Heart left ventricle (tissue), 13 donors: ENCODE results near the gene CYBRD1.

ENCODE experiments used
- POLR2A ChIP-seq, 2 donors: fragments of 450-650 bp; IDR thresholded peaks; one replicate each; pipeline ENCODE4 v1.6.1; 2017; ENCODE audit warnings: antibody characterized with exemption in 2 of 2, mild to moderate bottlenecking in 2 of 2, moderate library complexity in 2 of 2
- TF ChIP-seq, protein P1 (sequence below), 12 donors: fragments of 200-600 bp; sonication (generic) in 4 of 12; IDR thresholded peaks; one replicate each; pipeline versions ENCODE4 v1.5.0 to v1.8.0; 2018 to 2022; ENCODE audit warnings: antibody characterized with exemption in 12 of 12, mild to moderate bottlenecking in 5 of 12
- donor health status: ischemic (EF 13 %, LVEDD 7.1; RV severe dilation, severe dysfunction).
- donor health status: DM: no; HTN: yes; CAD: no.
- donor health status: DM: no; HTN: no; CAD: no.
- donor health status: ischemic (EF 25% LVEDD 6.9; RV normal size, moderate dysfunction).
- donor health status: ischemic (EF 25% LVEDD 5.7; RV mildly dilated, moderate dysfunction).
- donor health status: ischemic (EF 35%, LVEDD 5.7; RV mildly dilated, moderate dysfunction).
- donor health status: nonischemic (EF 11% LVEDD 7.7; RV severe dilation, severe dysfunction).
- donor health status: DM: yes; HTN: yes; CAD: no.
- donor health status: PGD.
- donor health status: ischemic (EF 29% LVEDD 5.4; RV normal size, mild dysfunction).
- donor health status: nonischemic (EF 23%, LVEDD 6.1; RV moderate dilation, normal function).

DNA sequence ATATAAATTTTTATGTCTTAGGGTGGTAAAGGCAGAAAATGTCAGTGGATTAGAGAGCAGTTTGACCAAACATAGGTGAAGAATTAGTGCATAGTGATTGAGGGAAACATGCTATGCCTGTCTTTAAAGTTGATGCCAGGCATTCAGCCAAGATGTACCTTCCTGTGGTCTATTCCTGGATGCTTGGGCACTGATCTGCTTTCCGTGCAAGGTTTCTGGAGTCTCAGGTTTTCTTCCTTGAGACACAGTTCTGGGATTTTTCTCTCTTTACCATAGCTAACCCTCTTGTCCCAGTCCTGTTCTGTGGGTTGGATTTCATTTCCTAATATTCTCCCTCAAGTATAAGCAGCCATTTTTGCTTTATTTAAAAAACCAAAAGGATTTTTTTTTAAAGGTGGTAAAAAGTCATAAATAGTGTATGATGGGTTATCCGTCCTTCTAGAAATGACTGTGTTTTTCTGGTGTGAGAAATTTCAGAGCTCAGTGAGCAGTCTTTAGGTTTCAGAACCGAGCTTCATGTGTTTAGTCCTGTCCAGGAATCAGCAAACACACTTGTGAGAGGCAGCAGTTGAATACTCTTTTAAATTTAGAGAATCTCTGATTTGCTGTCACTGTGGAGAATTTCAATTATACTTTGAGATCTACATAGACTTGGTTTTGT, 43.0 kb upstream of the CYBRD1 start:
- TF ChIP-seq, protein P1, sequence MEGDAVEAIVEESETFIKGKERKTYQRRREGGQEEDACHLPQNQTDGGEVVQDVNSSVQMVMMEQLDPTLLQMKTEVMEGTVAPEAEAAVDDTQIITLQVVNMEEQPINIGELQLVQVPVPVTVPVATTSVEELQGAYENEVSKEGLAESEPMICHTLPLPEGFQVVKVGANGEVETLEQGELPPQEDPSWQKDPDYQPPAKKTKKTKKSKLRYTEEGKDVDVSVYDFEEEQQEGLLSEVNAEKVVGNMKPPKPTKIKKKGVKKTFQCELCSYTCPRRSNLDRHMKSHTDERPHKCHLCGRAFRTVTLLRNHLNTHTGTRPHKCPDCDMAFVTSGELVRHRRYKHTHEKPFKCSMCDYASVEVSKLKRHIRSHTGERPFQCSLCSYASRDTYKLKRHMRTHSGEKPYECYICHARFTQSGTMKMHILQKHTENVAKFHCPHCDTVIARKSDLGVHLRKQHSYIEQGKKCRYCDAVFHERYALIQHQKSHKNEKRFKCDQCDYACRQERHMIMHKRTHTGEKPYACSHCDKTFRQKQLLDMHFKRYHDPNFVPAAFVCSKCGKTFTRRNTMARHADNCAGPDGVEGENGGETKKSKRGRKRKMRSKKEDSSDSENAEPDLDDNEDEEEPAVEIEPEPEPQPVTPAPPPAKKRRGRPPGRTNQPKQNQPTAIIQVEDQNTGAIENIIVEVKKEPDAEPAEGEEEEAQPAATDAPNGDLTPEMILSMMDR (IDR thresholded peaks at IDR 0.05) = no peak
- no peak for TF ChIP-seq POLR2A (IDR thresholded peaks at IDR 0.05)
